ENCODE data around the gene ZNF83.
"Not testable (repeated sequence)": the region's sequence is repeated elsewhere in the genome, so short reads cannot be mapped to it uniquely, and the experiment has no call there.

The ZNF83 gene

DNA sequence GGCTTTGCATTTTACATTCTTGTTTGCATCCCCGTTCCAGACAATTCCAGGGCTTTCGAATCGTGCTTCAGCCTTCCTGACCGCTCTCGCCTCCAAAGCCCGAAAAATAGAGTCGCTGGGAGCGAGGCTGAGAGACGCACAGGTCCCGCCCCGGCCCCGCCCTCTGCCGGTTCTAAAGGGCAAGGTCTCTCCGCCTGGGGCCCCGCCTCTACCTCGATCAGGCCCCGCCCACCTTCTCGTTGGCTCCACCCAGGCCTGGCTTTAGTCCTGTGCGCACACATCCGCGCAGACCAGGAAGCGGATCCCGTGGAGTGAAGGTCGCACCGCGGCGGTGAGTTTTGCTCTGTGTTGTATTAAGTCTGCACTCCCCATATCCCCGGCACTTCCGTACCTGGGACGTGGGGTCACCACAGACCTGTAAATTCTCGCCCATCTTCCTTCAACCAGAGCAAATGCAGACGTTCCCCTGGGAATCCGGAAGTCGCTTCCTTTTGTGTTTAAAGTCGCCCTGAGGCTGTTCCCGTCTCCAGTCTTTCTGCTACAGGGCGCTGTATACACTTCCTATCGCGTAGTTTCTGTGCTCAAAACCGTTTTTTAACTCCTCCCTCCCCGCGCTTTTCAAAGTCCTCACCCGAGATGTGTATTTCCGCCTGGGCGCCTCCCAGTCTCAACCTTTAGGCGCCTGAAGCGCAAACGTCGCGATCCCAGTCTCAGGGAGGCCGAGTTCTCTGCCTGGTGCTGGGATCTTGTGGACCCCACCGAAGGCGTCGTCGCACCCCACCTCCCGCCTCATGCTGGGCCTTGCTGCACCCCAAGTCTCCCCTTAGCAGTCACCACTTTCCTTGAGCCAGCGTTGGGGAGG lies 67.9 kb downstream of the ZNF83 start, which contains the start of gene ZNF701:
Gene ZNF701 (plus strand): TSS at position 288 of the 862 bp plus-strand sequence. CDS start 3,861 bp downstream, outside the sequence.
- Histone ChIP-seq H3K79me2 (ENCODE audit: control insufficient read depth, insufficient read depth, low read length, unreplicated experiment) (peaks cover 11% of the 10 kb centered on the region), H3K36me3 (ENCODE audit: insufficient read depth, low read length) (peaks cover 3% of the 10 kb centered on the region; the same call in 1 of the 2 replicates), H3K4me3 (ENCODE audit: low read depth, low read length) (peak within 1 kb of the TSS; percentile 81), H3K4me1 (ENCODE audit: control insufficient read depth, insufficient read depth, low read length, unreplicated experiment) (peaks cover 5% of the 10 kb centered on the region), H3K27me3 (ENCODE audit: insufficient read depth, low read length) (no peaks in the 10 kb centered on the region), H3K27ac (ENCODE audit: low read depth, low read length) (peak within 1 kb of the TSS; percentile 72), H2AFZ (ENCODE audit: low read length, unreplicated experiment) (peak within 1 kb of the TSS; percentile 78)

DNA sequence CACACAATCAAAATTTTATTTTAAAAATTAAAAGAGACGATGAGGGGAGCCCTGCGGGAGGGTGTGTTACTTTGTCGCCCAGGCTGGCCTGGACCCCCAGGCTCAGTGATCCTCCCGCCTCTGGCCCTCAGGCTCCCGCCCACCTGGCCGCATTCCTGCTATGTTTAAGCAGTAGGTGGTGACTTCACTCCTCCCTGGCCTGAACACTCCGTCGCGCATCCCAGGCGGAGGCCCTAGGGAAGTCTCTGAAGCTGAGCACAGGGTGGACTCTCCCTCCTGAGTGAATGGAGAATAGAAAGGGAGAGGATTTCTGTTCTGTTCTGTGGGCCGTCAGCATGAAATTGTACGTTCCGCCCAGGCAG lies 68.5 kb downstream of the ZNF83 start:
- not testable (repeated sequence) for H3K27ac ChIP-seq (ENCODE audit: low read depth, low read length); H3K36me3 ChIP-seq (ENCODE audit: insufficient read depth, low read length); H3K4me1 ChIP-seq (ENCODE audit: control insufficient read depth, insufficient read depth, low read length, unreplicated experiment); H3K27me3 ChIP-seq (ENCODE audit: insufficient read depth, low read length)
- Histone ChIP-seq H2AFZ (ENCODE audit: low read length, unreplicated experiment) (peak overlapping the region; percentile 36), H3K4me3 (ENCODE audit: low read depth, low read length) (peak overlapping the region; percentile 81), H3K79me2 (ENCODE audit: control insufficient read depth, insufficient read depth, low read length, unreplicated experiment) (peaks cover 11% of the 10 kb centered on the region)

DNA sequence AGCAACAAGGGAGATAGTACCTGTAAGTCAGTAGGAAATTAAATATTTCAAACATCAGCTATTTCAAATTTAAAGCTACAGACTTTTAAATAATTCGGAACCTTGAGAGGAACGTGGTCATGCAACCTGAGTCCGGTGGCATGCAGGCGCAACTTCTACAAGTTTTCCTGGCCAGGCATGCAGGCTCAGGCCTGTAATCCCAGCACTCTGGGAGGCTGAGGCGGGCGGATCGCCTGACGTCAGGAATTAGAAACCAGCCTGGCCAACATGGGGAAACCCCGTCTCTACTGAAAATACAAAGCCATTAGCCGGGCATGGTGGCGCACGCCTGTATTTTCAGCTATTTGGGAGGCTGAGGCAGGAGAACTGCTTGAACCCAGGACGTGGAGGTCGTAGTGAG lies 70.2 kb downstream of the ZNF83 start:
- Histone ChIP-seq H3K36me3 (ENCODE audit: insufficient read depth, low read length) (no peaks in the 10 kb centered on the region), H2AFZ (ENCODE audit: low read length, unreplicated experiment) (no peak overlapping the region), H3K79me2 (ENCODE audit: control insufficient read depth, insufficient read depth, low read length, unreplicated experiment) (peaks cover 11% of the 10 kb centered on the region), H3K27ac (ENCODE audit: low read depth, low read length) (no peak overlapping the region), H3K4me1 (ENCODE audit: control insufficient read depth, insufficient read depth, low read length, unreplicated experiment) (peaks cover 5% of the 10 kb centered on the region), H3K4me3 (ENCODE audit: low read depth, low read length) (no peak overlapping the region), H3K27me3 (ENCODE audit: insufficient read depth, low read length) (no peaks in the 10 kb centered on the region)

DNA sequence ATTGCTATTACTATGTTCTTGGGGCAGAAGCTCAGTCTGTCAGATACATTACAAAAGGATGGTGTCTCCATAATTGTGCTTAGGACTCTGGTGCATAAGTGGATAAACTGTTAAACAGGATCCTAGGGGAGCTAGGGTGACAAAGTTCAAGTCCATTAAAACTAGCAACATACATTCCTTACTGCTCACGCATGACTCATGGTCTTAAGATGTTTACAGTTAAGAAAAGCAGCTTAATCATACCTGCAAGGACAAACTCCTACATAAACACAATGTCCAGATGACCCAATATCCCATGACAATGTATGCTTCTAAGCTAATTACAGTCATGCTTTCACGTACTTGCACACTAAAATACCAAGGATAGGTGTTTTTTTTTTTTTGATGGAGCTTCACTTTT lies 71.6 kb downstream of the ZNF83 start:
- Histone ChIP-seq H3K79me2 (ENCODE audit: control insufficient read depth, insufficient read depth, low read length, unreplicated experiment) (peaks cover 4% of the 10 kb centered on the region), H3K36me3 (ENCODE audit: insufficient read depth, low read length) (no peaks in the 10 kb centered on the region; the same call in 1 of the 2 replicates), H3K27me3 (ENCODE audit: insufficient read depth, low read length) (no peaks in the 10 kb centered on the region), H3K4me1 (ENCODE audit: control insufficient read depth, insufficient read depth, low read length, unreplicated experiment) (peaks cover 5% of the 10 kb centered on the region), H2AFZ (ENCODE audit: low read length, unreplicated experiment) (no peak overlapping the region), H3K4me3 (ENCODE audit: low read depth, low read length) (no peak overlapping the region), H3K27ac (ENCODE audit: low read depth, low read length) (no peak overlapping the region)

DNA sequence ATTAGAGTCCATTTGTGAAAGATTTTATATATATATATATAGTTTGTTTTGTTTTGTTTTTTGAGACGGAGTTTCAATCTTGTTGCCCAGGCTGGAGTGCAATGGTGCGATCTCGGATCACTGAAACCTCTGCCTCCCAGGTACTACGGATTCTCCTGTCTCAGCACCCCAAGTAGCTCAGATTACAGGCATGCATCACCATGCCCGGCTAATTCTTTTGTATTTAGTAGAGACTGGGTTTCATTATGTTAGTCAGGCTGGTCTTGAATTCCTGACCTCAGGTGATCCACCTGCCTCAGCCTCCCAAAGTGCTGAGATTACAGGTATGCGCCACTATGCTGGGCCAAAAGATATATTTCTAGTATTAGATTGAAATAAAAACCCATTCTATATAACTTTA lies 72.0 kb downstream of the ZNF83 start:
- Histone ChIP-seq H3K36me3 (ENCODE audit: insufficient read depth, low read length) (no peaks in the 10 kb centered on the region; the same call in 1 of the 2 replicates), H3K79me2 (ENCODE audit: control insufficient read depth, insufficient read depth, low read length, unreplicated experiment) (no peaks in the 10 kb centered on the region), H3K4me1 (ENCODE audit: control insufficient read depth, insufficient read depth, low read length, unreplicated experiment) (peaks cover 5% of the 10 kb centered on the region), H2AFZ (ENCODE audit: low read length, unreplicated experiment) (no peak overlapping the region), H3K27ac (ENCODE audit: low read depth, low read length) (no peak overlapping the region), H3K4me3 (ENCODE audit: low read depth, low read length) (no peak overlapping the region), H3K27me3 (ENCODE audit: insufficient read depth, low read length) (no peaks in the 10 kb centered on the region)
